H1 (cell line): Measurements from ENCODE around the gene FHL2. TPM values are rescaled to one million over a fixed set of nuclear protein-coding genes. Genes with fewer than 3 reads are reported as not detected.

Experiments
- CTCF ChIA-PET: fragments of 300-600 bp; sonication (Branson Sonifier 250); formaldehyde crosslinking; loops from one replicate; lab custom pipeline; 2021; ENCODE audit not compliant: partially characterized antibody; lab: Charles Lee
- POLR2A ChIA-PET: fragments of 300-600 bp; sonication (Branson Sonifier 250); formaldehyde crosslinking; loops from one replicate; lab custom pipeline; 2021; ENCODE audit warnings: inconsistent platforms; ENCODE audit not compliant: partially characterized antibody; lab: Charles Lee
- DNase-seq, 2 experiments: peaks; one replicate each; pipeline versions ENCODE4 v3.0.0 to v3.0.0-alpha.2; 2010 to 2022; ENCODE audit warnings: low spot score in 2 of 2, low read depth in 1 of 2, mixed read lengths in 1 of 2
- FAIRE-seq: peaks from 2 replicates; lab custom pipeline; 2011; peaks lifted over from hg19 to GRCh38; lab: Jason Lieb, UNC
- H2AFZ ChIP-seq: 2 replicates; pipeline ENCODE4 v1.8.1; 2012; ENCODE audit warnings: low read length, inconsistent platforms
- H2AK5ac ChIP-seq: 2 replicates; pipeline ENCODE4 v1.6.1; 2013; ENCODE audit warnings: low read depth, low read length
- H2BK120ac ChIP-seq: replicated peaks from 2 replicates; pipeline ENCODE3; 2013; ENCODE audit warnings: low read depth, low read length, inconsistent platforms
- H2BK12ac ChIP-seq: 2 replicates; pipeline ENCODE4 v1.6.1; 2013; ENCODE audit warnings: low read depth, low read length
- H2BK15ac ChIP-seq: 2 replicates; pipeline ENCODE4 v1.6.1; 2013; ENCODE audit warnings: low read length
- H2BK20ac ChIP-seq: 2 replicates; pipeline ENCODE4 v1.6.1; 2013; ENCODE audit warnings: low read length
- H2BK5ac ChIP-seq: 2 replicates; pipeline ENCODE4 v1.6.1; 2013; ENCODE audit warnings: low read depth, low read length
- H3K14ac ChIP-seq: 2 replicates; pipeline ENCODE4 v1.6.1; 2013; ENCODE audit warnings: inconsistent platforms; ENCODE audit not compliant: insufficient read length
- H3K18ac ChIP-seq: 2 replicates; pipeline ENCODE4 v1.6.1; 2013; ENCODE audit warnings: low read length; ENCODE audit errors: extremely low read depth
- H3K23ac ChIP-seq: 2 replicates; pipeline ENCODE4 v1.6.1; 2013; ENCODE audit warnings: inconsistent platforms; ENCODE audit not compliant: insufficient read length
- H3K23me2 ChIP-seq: 2 replicates; pipeline ENCODE4 v1.6.1; 2013; ENCODE audit warnings: low read depth, low read length
- H3K27ac ChIP-seq: 2 replicates; pipeline ENCODE4 v1.6.1; 2011; ENCODE audit warnings: low read depth, low read length, inconsistent platforms
- H3K27me3 ChIP-seq, 4 experiments: replicated peaks in 1 of 4; 1 replicate in 1 of 4; 2 replicates in 3 of 4; pipeline versions ENCODE4 v1.6.1 to v1.8.1; 2011 to 2013; ENCODE audit warnings: low read length in 3 of 4, mild to moderate bottlenecking in 3 of 4, inconsistent platforms in 2 of 4, mixed read lengths in 2 of 4, moderate library complexity in 1 of 4; ENCODE audit not compliant: control insufficient read depth in 3 of 4, insufficient read depth in 3 of 4; ENCODE audit errors: extremely low read depth in 1 of 4
- H3K36me3 ChIP-seq, 4 experiments: 2 replicates each; pipeline versions ENCODE4 v1.6.1 to v1.8.1; 2011 to 2013; ENCODE audit warnings: mild to moderate bottlenecking in 4 of 4, low read length in 3 of 4, moderate library complexity in 2 of 4, control low read depth in 1 of 4, inconsistent platforms in 1 of 4; ENCODE audit not compliant: insufficient read depth in 4 of 4, control insufficient read depth in 2 of 4
- H3K4ac ChIP-seq: replicated peaks from 2 replicates; pipeline ENCODE3; 2013; ENCODE audit warnings: low read length, low read depth, mixed read lengths, inconsistent platforms; ENCODE audit not compliant: insufficient read length
- H3K4me1 ChIP-seq, 4 experiments: replicated peaks in 1 of 4; 1 replicate in 1 of 4; 2 replicates in 3 of 4; pipeline versions ENCODE4 v1.6.1 to v1.8.1; 2011 to 2013; ENCODE audit warnings: low read length in 3 of 4, inconsistent platforms in 2 of 4, mixed read lengths in 1 of 4; ENCODE audit not compliant: insufficient read depth in 4 of 4, control insufficient read depth in 3 of 4
- H3K4me2 ChIP-seq, 2 experiments: 2 replicates each; pipeline versions ENCODE4 v1.6.1 to v1.8.1; 2011 to 2013; ENCODE audit warnings: low read depth in 2 of 2, low read length in 2 of 2, control low read depth in 1 of 2, inconsistent platforms in 1 of 2, mild to moderate bottlenecking in 1 of 2; ENCODE audit not compliant: insufficient read depth in 1 of 2
- H3K4me3 ChIP-seq, 4 experiments: fragments of 200-600, 300-600 bp in 1 of 4; sonication (generic), shearing (Covaris generic), sonication (Bioruptor Twin) in 1 of 4; 2 replicates each; pipeline versions ENCODE4 v1.5.1 to v1.8.1; 2011 to 2016; ENCODE audit warnings: low read length in 4 of 4, low read depth in 3 of 4, control low read depth in 2 of 4, inconsistent platforms in 2 of 4, mild to moderate bottlenecking in 2 of 4, mixed read lengths in 1 of 4, moderate library complexity in 1 of 4; ENCODE audit not compliant: insufficient read depth in 2 of 4; ENCODE audit errors: extremely low read depth in 1 of 4
- H3K56ac ChIP-seq: replicated peaks from 2 replicates; pipeline ENCODE3; 2013; ENCODE audit warnings: low read depth, mild to moderate bottlenecking, mixed read lengths, low read length, inconsistent platforms; ENCODE audit not compliant: insufficient read length
- H3K79me1 ChIP-seq: 2 replicates; pipeline ENCODE4 v1.6.1; 2013; ENCODE audit warnings: low read depth, low read length, control low read depth
- H3K79me2 ChIP-seq, 2 experiments: 2 replicates each; pipeline versions ENCODE4 v1.6.1 to v1.8.1; 2012 to 2013; ENCODE audit warnings: low read length in 2 of 2, mild to moderate bottlenecking in 2 of 2, inconsistent platforms in 1 of 2; ENCODE audit not compliant: insufficient read depth in 2 of 2, control insufficient read depth in 1 of 2
- H3K9ac ChIP-seq, 4 experiments: replicated peaks in 1 of 4; 1 replicate in 1 of 4; 2 replicates in 3 of 4; pipeline versions ENCODE4 v1.6.1 to v1.8.1; 2011 to 2013; ENCODE audit warnings: low read depth in 3 of 4, low read length in 3 of 4, control low read depth in 2 of 4, mild to moderate bottlenecking in 2 of 4, moderate library complexity in 2 of 4, inconsistent platforms in 1 of 4; ENCODE audit errors: extremely low read depth in 1 of 4
- H3K9me3 ChIP-seq, 2 experiments: 2 replicates each; pipeline versions ENCODE4 v1.6.1 to v1.8.1; 2012 to 2013; ENCODE audit warnings: mild to moderate bottlenecking in 2 of 2, moderate library complexity in 2 of 2, control low read depth in 1 of 2, inconsistent platforms in 1 of 2, low read depth in 1 of 2, low read length in 1 of 2, mixed read lengths in 1 of 2; ENCODE audit not compliant: insufficient read depth in 2 of 2
- H4K20me1 ChIP-seq, 2 experiments: replicated peaks in 1 of 2; 2 replicates each; pipeline versions ENCODE3 to v1.8.1; 2011 to 2013; ENCODE audit warnings: inconsistent platforms in 2 of 2, low read length in 2 of 2, mild to moderate bottlenecking in 1 of 2; ENCODE audit not compliant: insufficient read depth in 2 of 2, control insufficient read depth in 1 of 2
- H4K5ac ChIP-seq: 2 replicates; pipeline ENCODE4 v1.6.1; 2013; ENCODE audit warnings: low read length, low read depth, mixed read lengths, inconsistent platforms; ENCODE audit not compliant: insufficient read length
- H4K8ac ChIP-seq: 2 replicates; pipeline ENCODE4 v1.8.0; 2013; ENCODE audit warnings: mild to moderate bottlenecking, moderate library complexity, low read length, inconsistent platforms; ENCODE audit not compliant: insufficient read depth; ENCODE audit errors: extremely low read depth
- H4K91ac ChIP-seq: replicated peaks from 2 replicates; pipeline ENCODE3; 2013; ENCODE audit warnings: low read length, mixed read lengths, inconsistent platforms; ENCODE audit not compliant: insufficient read length
- ASH2L ChIP-seq: fragments of 200-600, 300-600 bp; sonication (generic); IDR thresholded peaks from one replicate; pipeline ENCODE4 v1.7.1; 2017; ENCODE audit warnings: low read length
- BCL11A ChIP-seq, 2 experiments: IDR thresholded peaks; one replicate each; pipeline ENCODE4 v1.6.1; 2011; ENCODE audit warnings: low read depth in 2 of 2, low read length in 2 of 2, mild to moderate bottlenecking in 2 of 2
- CHD1 ChIP-seq: IDR thresholded peaks from 2 replicates; pipeline ENCODE4 v1.6.1; 2012; ENCODE audit warnings: low read depth, low read length, improper control_type of control experiment
- CTBP2 ChIP-seq: IDR thresholded peaks from 2 replicates; pipeline ENCODE4 v1.7.0; 2011; ENCODE audit warnings: borderline replicate concordance, mild to moderate bottlenecking, moderate library complexity, mixed read lengths, low read length; ENCODE audit not compliant: insufficient read depth, insufficient read length
- KDM1A ChIP-seq: fragments of 200-600, 300-600 bp; sonication (generic); IDR thresholded peaks from 2 replicates; pipeline ENCODE4 v1.7.1; 2016; ENCODE audit warnings: mild to moderate bottlenecking, low read length, borderline replicate concordance
- POU5F1 ChIP-seq: IDR thresholded peaks from 2 replicates; pipeline ENCODE4 v1.6.1; 2011; ENCODE audit warnings: low read depth, mild to moderate bottlenecking, low read length, moderate library complexity
- RBBP5 ChIP-seq: IDR thresholded peaks from 2 replicates; pipeline ENCODE4 v1.7.1; 2012; ENCODE audit warnings: low read depth, mild to moderate bottlenecking, inconsistent platforms, low read length, moderate library complexity, borderline replicate concordance
- WGBS, 2 experiments: shearing (Covaris generic) in 1 of 2; methylation state at CpG; one replicate each; pipeline versions ENCODE4 v1.1.6 to v1.1.7; 2013 to 2015; ENCODE audit warnings: low lambda C conversion rate in 2 of 2, mixed read lengths in 2 of 2, inconsistent platforms in 1 of 2, low coverage in 1 of 2, missing lambda C conversion rate in 1 of 2; ENCODE audit not compliant: insufficient replicate concordance in 2 of 2, insufficient coverage in 1 of 2, insufficient read length in 1 of 2; ENCODE audit errors: extremely low coverage in 1 of 2, missing lambda C conversion rate in 1 of 2; 5-methylcytosine and 5-hydroxymethylcytosine counted together
- polyA plus RNA-seq, 7 experiments: library from polyadenylated mRNA; depleted of rRNA in 3 of 7; stranded (reverse) in 5 of 7; unstranded in 2 of 7; fragments of >200 nt in 5 of 7; fragments of 200-250 nt in 2 of 7; gene quantifications; 1 replicate in 5 of 7; 2 replicates in 1 of 7; 4 replicates in 1 of 7; pipeline versions ENCODE4 v1.2.1 to v1.2.3, GENCODE V29; 2011 to 2013; ENCODE audit warnings: missing spikeins in 2 of 7, mixed read lengths in 2 of 7
- total RNA-seq: library from RNA; stranded (reverse); fragmentation: NEBNext Ultra II Directional; extraction: Animal tissue kit (Norgen Biotek cat#: 25700); gene quantifications from 2 replicates; pipeline ENCODE4 v1.2.1, GENCODE V29; 2021

FHL2 gene
- total and polyA plus RNA-seq, 2 of the 8 experiments (the other 6 are each of a cell fraction or from before 2014, with no cell fraction given): 33.2 to 64.3 TPM

- FAIRE-seq (no peak), DNase-seq (no peak)
- Histone ChIP-seq H3K9me3 (peaks cover 5 to 6% of the 10 kb centered on the region in 2 experiments; a peak in 1 of 4 replicates), H3K36me3 (no peaks in the 10 kb centered on the region), H2BK20ac (no peak overlapping the region), H2BK12ac (no peak overlapping the region), H2AK5ac (no peak overlapping the region), H3K14ac (no peak overlapping the region), H2BK15ac (no peak overlapping the region), H3K23ac (no peak overlapping the region), H3K9ac (no peak overlapping the region), H2BK120ac (no peak overlapping the region), H3K27me3 (peaks cover 7 to 17% (median 13%) of the 10 kb centered on the region in 4 experiments), H3K4ac (no peak overlapping the region), H3K18ac (no peak overlapping the region), H3K23me2 (peaks cover 4% of the 10 kb centered on the region; the same call in 1 of the 2 replicates), H4K20me1 (no peaks in the 10 kb centered on the region), H3K27ac (no peak overlapping the region), H4K5ac (no peak overlapping the region), H3K4me1 (peaks cover 0 to 10% (median 4%) of the 10 kb centered on the region in 4 experiments; a peak in 6 of 7 replicates), H3K79me1 (no peaks in the 10 kb centered on the region), H4K8ac (no peak overlapping the region), H3K4me3 (no peak overlapping the region), H3K4me2 (no peak overlapping the region), H2BK5ac (no peak overlapping the region), H4K91ac (no peak overlapping the region), H2AFZ (no peak overlapping the region), H3K79me2 (peaks cover 0 to 12% of the 10 kb centered on the region in 2 experiments; a peak in 2 of 4 replicates), H3K56ac (no peak overlapping the region)
- whole genome bisulfite sequencing, 2 experiments: 86% methylated on average over 7 of the region's 7 CpGs; no CpG with 5 or more reads in 1 of the 2 experiments
- CTCF ChIA-PET: no interaction called here
- TF ChIP-seq RBBP5 (no peak), BCL11A (IDR thresholded peaks at IDR 0.05; ENCODE audit: low read depth in 2 of 2, low read length in 2 of 2) (no peak), CTBP2 (no peak), POU5F1 (no peak), ASH2L (no peak), KDM1A (no peak), CHD1 (no peak)
- POLR2A ChIA-PET: no interaction called here
Measured at GRCh38 chr2:105401867-105402266, 3.0 kb upstream of the FHL2 start.
